Ishikawa (cell line): Measurements from ENCODE around the gene SPP2.

Source experiments
- CEBPB ChIP-seq: IDR thresholded peaks from 2 replicates; pipeline ENCODE4 v1.6.1; 2012
- EGR1 ChIP-seq: IDR thresholded peaks from 2 replicates; pipeline ENCODE4 v1.6.1; 2012
- FOXM1 ChIP-seq: IDR thresholded peaks from 2 replicates; pipeline ENCODE4 v1.6.1; 2012; ENCODE audit warnings: low read depth, borderline replicate concordance
- RAD21 ChIP-seq: IDR thresholded peaks from 2 replicates; pipeline ENCODE4 v1.6.1; 2012; ENCODE audit warnings: low read depth
- TAF1 ChIP-seq: IDR thresholded peaks from 2 replicates; pipeline ENCODE4 v1.6.1; 2012; ENCODE audit warnings: low read depth, mild to moderate bottlenecking
- TCF12 ChIP-seq: IDR thresholded peaks from 2 replicates; pipeline ENCODE4 v1.6.1; 2012; ENCODE audit warnings: low read depth
- YY1 ChIP-seq: IDR thresholded peaks from 2 replicates; pipeline ENCODE4 v1.6.1; 2012; ENCODE audit warnings: low read depth
- TF ChIP-seq, protein P1 (sequence below): IDR thresholded peaks from 2 replicates; pipeline ENCODE4 v1.6.1; 2012
- TF ChIP-seq, protein P2 (sequence below): IDR thresholded peaks from 2 replicates; pipeline ENCODE4 v1.6.1; 2012
- TF ChIP-seq, protein P3 (sequence below): IDR thresholded peaks from 2 replicates; pipeline ENCODE4 v1.6.1; 2012; ENCODE audit warnings: low read depth, mild to moderate bottlenecking

DNA sequence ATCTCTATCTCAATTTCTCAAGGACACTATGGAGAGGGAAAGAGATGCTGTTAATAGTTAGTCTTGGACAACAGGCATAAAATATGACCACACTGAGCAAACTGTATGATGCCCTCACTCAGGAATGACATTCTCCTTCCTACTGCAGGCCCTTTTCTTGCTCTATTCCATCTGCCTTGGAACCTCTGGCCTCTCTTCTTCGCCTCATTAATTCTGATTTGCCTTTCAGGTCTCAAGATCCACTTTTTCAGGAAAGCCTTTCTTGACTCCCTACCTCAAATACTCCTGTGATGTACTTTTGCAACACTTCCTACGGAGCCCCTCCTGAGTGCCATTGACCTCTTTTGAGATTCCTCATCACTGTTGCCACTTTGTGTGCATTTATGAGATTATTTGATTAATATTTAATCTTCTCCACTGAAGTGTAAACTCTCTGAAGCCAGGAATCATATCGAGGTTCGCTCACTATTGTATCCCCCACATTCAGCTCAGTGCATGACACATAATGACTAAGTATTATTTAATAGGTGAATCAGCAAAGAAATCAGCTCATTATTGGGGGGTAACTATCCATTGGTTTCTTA, 21.3 kb upstream of the SPP2 start:
- TF ChIP-seq RAD21 (no peak), YY1 (no peak), TAF1 (no peak), EGR1 (no peak), CEBPB (no peak), FOXM1 (no peak), TCF12 (no peak)
- TF ChIP-seq, protein P1, sequence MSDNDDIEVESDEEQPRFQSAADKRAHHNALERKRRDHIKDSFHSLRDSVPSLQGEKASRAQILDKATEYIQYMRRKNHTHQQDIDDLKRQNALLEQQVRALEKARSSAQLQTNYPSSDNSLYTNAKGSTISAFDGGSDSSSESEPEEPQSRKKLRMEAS = no peak
- TF ChIP-seq, protein P2, sequence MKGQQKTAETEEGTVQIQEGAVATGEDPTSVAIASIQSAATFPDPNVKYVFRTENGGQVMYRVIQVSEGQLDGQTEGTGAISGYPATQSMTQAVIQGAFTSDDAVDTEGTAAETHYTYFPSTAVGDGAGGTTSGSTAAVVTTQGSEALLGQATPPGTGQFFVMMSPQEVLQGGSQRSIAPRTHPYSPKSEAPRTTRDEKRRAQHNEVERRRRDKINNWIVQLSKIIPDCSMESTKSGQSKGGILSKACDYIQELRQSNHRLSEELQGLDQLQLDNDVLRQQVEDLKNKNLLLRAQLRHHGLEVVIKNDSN = no peak
- TF ChIP-seq, protein P3, sequence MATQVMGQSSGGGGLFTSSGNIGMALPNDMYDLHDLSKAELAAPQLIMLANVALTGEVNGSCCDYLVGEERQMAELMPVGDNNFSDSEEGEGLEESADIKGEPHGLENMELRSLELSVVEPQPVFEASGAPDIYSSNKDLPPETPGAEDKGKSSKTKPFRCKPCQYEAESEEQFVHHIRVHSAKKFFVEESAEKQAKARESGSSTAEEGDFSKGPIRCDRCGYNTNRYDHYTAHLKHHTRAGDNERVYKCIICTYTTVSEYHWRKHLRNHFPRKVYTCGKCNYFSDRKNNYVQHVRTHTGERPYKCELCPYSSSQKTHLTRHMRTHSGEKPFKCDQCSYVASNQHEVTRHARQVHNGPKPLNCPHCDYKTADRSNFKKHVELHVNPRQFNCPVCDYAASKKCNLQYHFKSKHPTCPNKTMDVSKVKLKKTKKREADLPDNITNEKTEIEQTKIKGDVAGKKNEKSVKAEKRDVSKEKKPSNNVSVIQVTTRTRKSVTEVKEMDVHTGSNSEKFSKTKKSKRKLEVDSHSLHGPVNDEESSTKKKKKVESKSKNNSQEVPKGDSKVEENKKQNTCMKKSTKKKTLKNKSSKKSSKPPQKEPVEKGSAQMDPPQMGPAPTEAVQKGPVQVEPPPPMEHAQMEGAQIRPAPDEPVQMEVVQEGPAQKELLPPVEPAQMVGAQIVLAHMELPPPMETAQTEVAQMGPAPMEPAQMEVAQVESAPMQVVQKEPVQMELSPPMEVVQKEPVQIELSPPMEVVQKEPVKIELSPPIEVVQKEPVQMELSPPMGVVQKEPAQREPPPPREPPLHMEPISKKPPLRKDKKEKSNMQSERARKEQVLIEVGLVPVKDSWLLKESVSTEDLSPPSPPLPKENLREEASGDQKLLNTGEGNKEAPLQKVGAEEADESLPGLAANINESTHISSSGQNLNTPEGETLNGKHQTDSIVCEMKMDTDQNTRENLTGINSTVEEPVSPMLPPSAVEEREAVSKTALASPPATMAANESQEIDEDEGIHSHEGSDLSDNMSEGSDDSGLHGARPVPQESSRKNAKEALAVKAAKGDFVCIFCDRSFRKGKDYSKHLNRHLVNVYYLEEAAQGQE = no peak
